ENCODE results near the gene BNIP1.

BNIP1 gene

GRCh38 chr5:173204185-173204979 lies 60.1 kb downstream of the BNIP1 start:
- peak; percentile 19 for DNase-seq (ENCODE audit: low read depth, low spot score)
- no peak overlapping the region for H3K4me3 ChIP-seq (ENCODE audit: low read length)

DNA sequence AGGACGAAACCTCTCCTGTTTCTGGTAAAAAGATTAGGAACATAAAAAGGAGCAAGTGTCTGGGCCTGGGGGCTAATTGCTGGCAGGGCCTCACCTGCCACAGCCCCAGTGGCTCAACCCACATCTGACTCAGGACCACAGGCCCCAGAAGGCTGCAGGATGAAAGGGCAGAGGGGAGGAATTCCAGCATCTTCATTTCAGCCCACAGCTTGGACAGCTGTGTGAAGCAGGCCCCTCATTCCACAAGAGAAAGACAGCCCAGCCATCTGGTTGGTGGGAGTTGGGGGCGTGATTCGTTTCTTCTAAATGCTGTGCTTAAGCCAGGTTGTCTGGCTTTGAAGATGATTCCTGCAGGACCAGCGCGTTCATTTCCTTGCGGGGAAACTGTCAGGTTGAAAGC lies 61.6 kb downstream of the BNIP1 start:
- DNase-seq (ENCODE audit: low read depth, low spot score) = no peak
- no peak overlapping the region for H3K4me3 ChIP-seq (ENCODE audit: low read length)

- H3K4me3 ChIP-seq (ENCODE audit: low read length) = no peak overlapping the region
- no peak for DNase-seq (ENCODE audit: low read depth, low spot score)
These were observed 64.0 kb downstream of the BNIP1 start for GRCh38 chr5:173208296-173208695.

DNA sequence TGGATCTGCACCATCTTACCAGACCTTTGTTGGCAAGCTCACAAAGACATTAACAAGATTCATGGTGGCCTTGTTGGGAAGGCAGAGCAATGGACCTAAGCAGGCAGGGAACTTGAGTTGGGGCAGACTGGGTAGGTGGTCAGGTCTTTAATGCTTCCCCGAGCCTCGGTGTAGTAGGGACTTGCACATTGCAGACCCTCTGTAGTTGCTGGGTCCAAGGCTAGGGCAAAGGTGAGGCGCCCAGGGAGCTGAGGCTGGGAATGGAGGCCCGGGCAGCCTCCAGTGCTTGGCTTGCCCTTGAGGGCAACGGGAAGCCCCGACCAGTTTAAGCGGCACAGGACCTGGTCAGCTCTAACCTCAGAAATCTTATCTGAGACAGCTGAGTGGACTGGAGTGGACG lies 66.5 kb downstream of the BNIP1 start:
- DNase-seq (ENCODE audit: low read depth, low spot score) = no peak
- no peak overlapping the region for H3K4me3 ChIP-seq (ENCODE audit: low read length)

GRCh38 chr5:173211284-173211683 lies 67.0 kb downstream of the BNIP1 start:
- no peak overlapping the region for H3K4me3 ChIP-seq (ENCODE audit: low read length)
- DNase-seq (ENCODE audit: low read depth, low spot score) = no peak

DNA sequence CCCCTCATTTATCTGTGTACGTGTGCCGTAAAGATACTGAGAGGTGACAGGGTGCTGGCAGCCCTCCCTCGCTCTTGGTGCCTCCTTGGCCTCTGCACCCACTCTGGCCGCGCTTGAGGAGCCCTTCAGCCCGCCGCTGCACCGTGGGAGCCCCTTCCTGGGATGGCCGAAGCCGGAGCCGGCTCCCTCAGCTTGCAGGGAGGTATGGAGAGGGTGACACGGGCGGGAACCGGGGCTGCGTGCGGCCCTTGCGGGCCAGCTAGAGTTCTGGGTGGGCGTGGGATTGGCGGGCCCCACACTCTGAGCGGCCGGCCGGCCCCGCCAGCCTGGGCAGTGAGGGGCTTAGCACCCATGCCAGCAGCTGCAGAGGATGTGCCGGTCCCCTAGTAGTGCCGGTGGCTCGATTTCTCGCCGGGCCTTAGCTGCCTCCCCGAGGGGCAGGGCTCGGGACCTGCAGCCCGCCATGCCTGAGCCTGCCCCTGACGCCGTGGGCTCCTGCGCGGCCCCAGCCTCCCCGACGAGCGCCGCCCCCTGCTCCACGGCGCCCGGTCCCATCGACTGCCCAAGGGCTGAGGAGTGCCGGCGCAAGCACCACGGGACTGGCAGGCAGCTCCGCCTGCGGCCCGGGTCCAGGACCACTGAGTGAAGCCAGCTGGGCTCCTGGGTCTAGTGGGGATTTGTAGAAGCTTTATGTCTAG lies 69.1 kb downstream of the BNIP1 start:
- H3K4me3 ChIP-seq (ENCODE audit: low read length) = no peak overlapping the region
- DNase-seq (ENCODE audit: low read depth, low spot score) = no peak

All from Jurkat, Clone E6-1 (cell line).